ENCODE data around the gene ADAMTS18. TPM values are rescaled to one million over a fixed set of nuclear protein-coding genes. Genes with fewer than 3 reads are reported as not detected.

Gene ADAMTS18
- total and polyA plus RNA-seq, 9 donors: 0.05 to 2.3 (median 0.79) TPM; not detected in 1

GRCh38 chr16:77359065-77359502, 75.8 kb downstream of the ADAMTS18 start:
- Histone ChIP-seq H3K9me3 (no peaks in the 10 kb centered on the region), H3K36me3 (no peaks in the 10 kb centered on the region), H3K27ac (no peak overlapping the region), H3K4me3 (no peak overlapping the region), H3K4me1 (ENCODE audit: insufficient read depth) (peaks cover 6% of the 10 kb centered on the region), H3K27me3 (no peaks in the 10 kb centered on the region)
- 45 to 55% (median 47%) methylated on average over 4 of the region's 4 CpGs for WGBS, 3 donors
- TF ChIP-seq POLR2A (IDR thresholded peaks at IDR 0.05): no peak
- intact Hi-C loops (cut with DNase I): no loop called here
- no peak for DNase-seq

GRCh38 chr16:77353587-77354263, 81.1 kb downstream of the ADAMTS18 start:
- Histone ChIP-seq H3K36me3 (no peaks in the 10 kb centered on the region), H3K27me3 (no peaks in the 10 kb centered on the region), H3K27ac (no peak overlapping the region), H3K4me3 (no peak overlapping the region), H3K9me3 (no peaks in the 10 kb centered on the region), H3K4me1 (ENCODE audit: insufficient read depth) (peaks cover 1% of the 10 kb centered on the region)
- TF ChIP-seq EP300 (IDR thresholded peaks at IDR 0.05): no peak
- TF ChIP-seq, protein P1, sequence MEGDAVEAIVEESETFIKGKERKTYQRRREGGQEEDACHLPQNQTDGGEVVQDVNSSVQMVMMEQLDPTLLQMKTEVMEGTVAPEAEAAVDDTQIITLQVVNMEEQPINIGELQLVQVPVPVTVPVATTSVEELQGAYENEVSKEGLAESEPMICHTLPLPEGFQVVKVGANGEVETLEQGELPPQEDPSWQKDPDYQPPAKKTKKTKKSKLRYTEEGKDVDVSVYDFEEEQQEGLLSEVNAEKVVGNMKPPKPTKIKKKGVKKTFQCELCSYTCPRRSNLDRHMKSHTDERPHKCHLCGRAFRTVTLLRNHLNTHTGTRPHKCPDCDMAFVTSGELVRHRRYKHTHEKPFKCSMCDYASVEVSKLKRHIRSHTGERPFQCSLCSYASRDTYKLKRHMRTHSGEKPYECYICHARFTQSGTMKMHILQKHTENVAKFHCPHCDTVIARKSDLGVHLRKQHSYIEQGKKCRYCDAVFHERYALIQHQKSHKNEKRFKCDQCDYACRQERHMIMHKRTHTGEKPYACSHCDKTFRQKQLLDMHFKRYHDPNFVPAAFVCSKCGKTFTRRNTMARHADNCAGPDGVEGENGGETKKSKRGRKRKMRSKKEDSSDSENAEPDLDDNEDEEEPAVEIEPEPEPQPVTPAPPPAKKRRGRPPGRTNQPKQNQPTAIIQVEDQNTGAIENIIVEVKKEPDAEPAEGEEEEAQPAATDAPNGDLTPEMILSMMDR (IDR thresholded peaks at IDR 0.05): no peak
- TF ChIP-seq POLR2A (IDR thresholded peaks at IDR 0.05): no peak
- intact Hi-C loops (cut with DNase I): no loop called here
- no peak for DNase-seq
- WGBS, 3 donors: 57 to 73% (median 58%) methylated on average over 4 of the region's 4 CpGs

- Histone ChIP-seq H3K27ac (no peak overlapping the region), H3K4me1 (ENCODE audit: insufficient read depth) (peaks cover 10% of the 10 kb centered on the region), H3K27me3 (no peaks in the 10 kb centered on the region), H3K9me3 (no peaks in the 10 kb centered on the region), H3K36me3 (no peaks in the 10 kb centered on the region), H3K4me3 (no peak overlapping the region)
- DNase-seq: peak in 1 of 5 donors; percentile 22
- intact Hi-C loops (cut with DNase I): no loop called here
- WGBS, 3 donors: 44 to 50% (median 48%) methylated on average over 6 of the region's 6 CpGs
- TF ChIP-seq, protein P1 (IDR thresholded peaks at IDR 0.05): no peak
- TF ChIP-seq POLR2A (IDR thresholded peaks at IDR 0.05): no peak
- TF ChIP-seq EP300 (IDR thresholded peaks at IDR 0.05): no peak
Observed at GRCh38 chr16:77344341-77344740, 90.5 kb downstream of the ADAMTS18 start.

DNA sequence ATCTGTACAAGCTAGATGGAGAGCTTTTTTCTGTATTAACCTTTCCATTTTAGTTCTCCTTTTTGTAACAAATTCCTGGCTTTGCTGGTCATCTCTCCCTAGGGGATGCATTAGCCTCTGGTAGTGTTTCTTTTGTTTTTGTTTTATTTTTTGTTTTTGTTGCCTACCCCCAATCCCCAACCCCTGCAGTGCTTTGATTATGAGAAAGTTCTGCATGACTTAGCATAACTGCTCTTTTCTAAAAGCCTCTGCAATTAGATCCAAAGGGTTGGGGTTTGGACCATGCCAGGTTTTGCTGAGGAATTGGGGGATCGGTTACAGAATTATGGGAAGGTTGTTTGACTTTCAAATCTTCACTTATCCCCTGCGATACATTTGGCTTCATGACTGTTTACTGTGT, 98.2 kb downstream of the ADAMTS18 start:
- intact Hi-C loops (cut with DNase I): no loop called here
- H3K9me3 ChIP-seq: no peaks in the 10 kb centered on the region
- H3K4me1 ChIP-seq (ENCODE audit: insufficient read depth): no peaks in the 10 kb centered on the region
- no peak overlapping the region for H3K27ac ChIP-seq
- no peaks in the 10 kb centered on the region for H3K36me3 ChIP-seq
- DNase-seq: no peak
- no peaks in the 10 kb centered on the region for H3K27me3 ChIP-seq
- no peak overlapping the region for H3K4me3 ChIP-seq
- TF ChIP-seq POLR2A (IDR thresholded peaks at IDR 0.05): no peak
- no peak for TF ChIP-seq EP300 (IDR thresholded peaks at IDR 0.05)
- TF ChIP-seq, protein P1 (IDR thresholded peaks at IDR 0.05): no peak
- 24 to 43% (median 31%) methylated on average over 2 of the region's 2 CpGs for WGBS, 3 donors

GRCh38 chr16:77335652-77336234, 99.1 kb downstream of the ADAMTS18 start:
- no peaks in the 10 kb centered on the region for H3K27me3 ChIP-seq
- intact Hi-C loops (cut with DNase I): no loop called here
- TF ChIP-seq POLR2A (IDR thresholded peaks at IDR 0.05): no peak
- H3K4me1 ChIP-seq (ENCODE audit: insufficient read depth): no peaks in the 10 kb centered on the region
- no peak for DNase-seq
- no peak overlapping the region for H3K4me3 ChIP-seq
- 91 to 92% (median 91%) methylated on average over 12 of the region's 12 CpGs for WGBS, 3 donors
- no peaks in the 10 kb centered on the region for H3K36me3 ChIP-seq
- no peaks in the 10 kb centered on the region for H3K9me3 ChIP-seq
- no peak overlapping the region for H3K27ac ChIP-seq
